ENCODE measurements around the gene MAPK12.
A peak's percentile ranks its signal among the peaks of the same experiment; 100 is the strongest.

- TF ChIP-seq CTCF (IDR thresholded peaks at IDR 0.05; ENCODE audit: extremely low read depth in 1 of 2, insufficient read depth in 1 of 2, low read depth in 1 of 2, low read length in 2 of 2) (no peak), POLR2AphosphoS5 (IDR thresholded peaks at IDR 0.05; ENCODE audit: insufficient read depth, low read depth, low read length) (peak; percentile 10)
Measured at GRCh38 chr22:50269970-50270665, 8.6 kb upstream of the MAPK12 start, which contains the start of gene MAPK11.

Measured in endothelial cell of umbilical vein (primary cell).